Skin of body (tissue), 2 donors: Measurements from ENCODE around the gene IGFL1. TPM values are rescaled to one million over a fixed set of nuclear protein-coding genes. Genes with fewer than 3 reads are reported as not detected.
"Not testable (repeated sequence)": the region's sequence is repeated elsewhere in the genome, so short reads cannot be mapped to it uniquely, and the experiment has no call there.

ENCODE experiments used
- DNase-seq: peaks from one replicate; lab custom pipeline; 2025; lab: John Stamatoyannopoulos, UW
- total RNA-seq: library from RNA; depleted of rRNA; stranded (reverse); fragments of >200 nt; gene quantifications from one replicate; pipeline ENCODE4 v1.2.3, GENCODE V29; 2014

The IGFL1 gene
- total RNA-seq, 1 donor from 2014 or later = 0.69 TPM

GRCh38 chr19:46265217-46265828, 35.8 kb downstream of the IGFL1 start:
- peak; percentile 48 for DNase-seq

DNA sequence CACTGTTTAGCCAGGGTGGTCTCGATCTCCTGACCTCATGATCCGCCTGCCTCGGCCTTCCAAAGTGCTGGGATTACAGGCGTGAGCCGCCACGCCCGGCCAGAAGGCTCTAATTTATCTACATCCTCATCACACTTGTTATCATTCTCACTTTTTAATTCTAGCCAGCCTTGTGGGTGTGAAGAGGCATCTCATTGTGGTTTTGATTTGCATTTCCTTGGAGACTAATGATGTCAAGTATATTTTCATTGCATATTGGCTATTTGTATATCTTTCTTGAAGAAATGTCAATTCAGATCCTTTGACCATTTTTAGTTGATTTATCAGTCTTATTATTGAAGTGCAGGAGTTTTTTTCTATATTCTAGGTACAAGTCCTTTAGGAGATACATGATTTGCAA, 39.6 kb downstream of the IGFL1 start:
- no peak for DNase-seq

GRCh38 chr19:46270521-46271256, 41.1 kb downstream of the IGFL1 start:
- DNase-seq = no peak

- DNase-seq = no peak
Measured at GRCh38 chr19:46271481-46272197, 42.1 kb downstream of the IGFL1 start.

DNA sequence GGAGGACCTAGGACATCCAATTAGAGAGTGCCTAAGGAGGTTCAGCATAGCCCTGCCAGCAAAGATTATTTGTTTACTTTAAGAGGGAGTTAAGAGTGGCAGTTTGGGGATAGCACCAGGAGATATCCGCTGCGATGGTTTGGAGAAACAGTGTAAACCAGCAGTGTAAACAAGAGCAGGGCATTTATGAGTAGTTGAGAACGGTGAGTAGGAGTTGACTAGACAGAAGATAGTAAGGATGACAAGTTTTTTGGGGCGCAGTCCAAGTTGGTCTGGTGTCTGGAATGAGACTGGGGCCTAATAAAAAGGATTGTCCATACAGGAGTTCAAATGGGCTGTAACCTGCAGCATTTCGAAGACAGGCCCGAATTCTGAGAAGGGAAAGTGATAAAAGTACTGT, 44.4 kb downstream of the IGFL1 start:
- not testable (repeated sequence) for DNase-seq

DNA sequence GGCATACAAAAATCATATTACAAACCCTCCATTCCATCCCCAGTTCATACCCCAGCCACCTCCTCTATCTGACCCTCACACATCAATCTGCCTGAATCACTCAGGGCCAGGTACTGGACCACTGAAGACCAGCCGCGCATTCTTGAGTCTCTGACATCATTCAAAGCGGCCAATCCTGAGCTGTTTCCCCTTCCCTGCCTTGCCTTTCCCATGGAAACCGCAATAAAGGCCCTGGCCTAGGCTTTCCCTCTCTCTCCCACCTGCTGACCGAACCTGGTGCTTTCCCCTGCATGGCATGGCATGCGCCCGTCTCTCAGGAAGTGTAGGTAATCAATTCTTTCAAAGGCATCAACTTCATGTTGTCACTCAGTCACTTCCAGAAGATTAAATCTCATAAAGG, 49.6 kb downstream of the IGFL1 start:
- DNase-seq = no peak

Other genes starting within 250 kb of the IGFL1 start
- gene CCDC61, start 234.3 kb upstream of the IGFL1 start, total RNA-seq = 6.1 TPM
- 5.3 TPM for gene PGLYRP1, start 206.7 kb upstream of the IGFL1 start, total RNA-seq
- gene IGFL4, start 188.7 kb upstream of the IGFL1 start, total RNA-seq = 4.7 TPM
- 5.9 TPM for gene IGFL3, start 105.1 kb upstream of the IGFL1 start, total RNA-seq
- gene IGFL2, start 81.5 kb upstream of the IGFL1 start, total RNA-seq = 19.9 TPM
- gene HIF3A, start 67.3 kb downstream of the IGFL1 start, total RNA-seq = 59.6 TPM
- gene PPP5C, start 117.3 kb downstream of the IGFL1 start, total RNA-seq = 41.6 TPM
- 36.2 TPM for gene CCDC8, start 183.8 kb downstream of the IGFL1 start, total RNA-seq
- gene PNMA8C, start 199.2 kb downstream of the IGFL1 start, total RNA-seq = 0.20 TPM
- gene PNMA8A, start 241.8 kb downstream of the IGFL1 start, total RNA-seq = 17.3 TPM